Right lobe of liver (tissue), 6 donors: ENCODE measurements around the gene S100P. TPM values are rescaled to one million over a fixed set of nuclear protein-coding genes. Genes with fewer than 3 reads are reported as not detected.
A peak's percentile ranks its signal among the peaks of the same experiment; 100 is the strongest.

ENCODE experiments used
- ATAC-seq, 4 donors: fragments of 200-7000 bp; cut with Tn5 transposase; one replicate each; pipeline ENCODE4 v1.9.1; 2020; ENCODE audit warnings: mild to moderate bottlenecking in 4 of 4, moderate library complexity in 4 of 4
- DNase-seq, 3 donors: peaks; one replicate each; pipeline ENCODE4 v3.0.0-alpha.2; 2020
- H3K27ac ChIP-seq, 3 donors: fragments of 200-600 bp; one replicate each; pipeline ENCODE4 v1.8.0; 2022
- H3K27me3 ChIP-seq, 2 donors: fragments of 200-600 bp; one replicate each; pipeline ENCODE4 v1.8.0; 2022
- H3K36me3 ChIP-seq, 4 donors: fragments of 200-600 bp; sonication (generic) in 1 of 4; one replicate each; pipeline versions ENCODE4 v1.5.1 to v1.8.0; 2017 to 2022; ENCODE audit warnings: control low read depth in 1 of 4
- H3K4me1 ChIP-seq, 4 donors: fragments of 200-600 bp; sonication (generic) in 1 of 4; one replicate each; pipeline versions ENCODE4 v1.5.1 to v1.8.0; 2017 to 2022; ENCODE audit warnings: control low read depth in 1 of 4
- H3K4me3 ChIP-seq, 3 donors: fragments of 200-600 bp; one replicate each; pipeline ENCODE4 v1.8.0; 2022
- H3K9me3 ChIP-seq, 4 donors: fragments of 200-600 bp; sonication (generic) in 1 of 4; one replicate each; pipeline versions ENCODE4 v1.5.1 to v1.8.0; 2017 to 2022; ENCODE audit warnings: control low read depth in 1 of 4
- POLR2A ChIP-seq: fragments of 450-650 bp; IDR thresholded peaks from one replicate; pipeline ENCODE4 v1.6.1; 2017; ENCODE audit warnings: antibody characterized with exemption, mild to moderate bottlenecking
- WGBS: methylation state at CpG from one replicate; pipeline ENCODE4 v1.1.6; 2018; ENCODE audit warnings: low coverage, low lambda C conversion rate; ENCODE audit not compliant: insufficient coverage; ENCODE audit errors: missing lambda C conversion rate; 5-methylcytosine and 5-hydroxymethylcytosine counted together
- intact Hi-C, 2 donors: fragments of 100-400 bp; cut with DNase I; formaldehyde crosslinking; loops; one replicate each; pipeline versions ENCODE4 v1.11.2 to v1.14.1; 2022
- total RNA-seq, 6 experiments: library from RNA; depleted of rRNA in 2 of 6; stranded (reverse); fragments of >200 nt in 2 of 6; fragmentation: NEBNext Ultra II Directional in 3 of 6; extraction: Animal tissue kit (Norgen Biotek cat#: 25700) in 3 of 6; gene quantifications; one replicate each; pipeline versions ENCODE4 v1.1.0 to v1.2.4, GENCODE V29; 2016 to 2023
- TF ChIP-seq, protein P1 (sequence below), 4 donors: fragments of 200-600 bp in 3 of 4; fragments of 450-650 bp in 1 of 4; IDR thresholded peaks; one replicate each; pipeline versions ENCODE4 v1.5.1 to v1.8.0; 2016 to 2022; ENCODE audit warnings: antibody characterized with exemption in 4 of 4, mild to moderate bottlenecking in 2 of 4
- donor health status: DM: no; HTN: yes; CAD: no.
- donor health status: DM: no; HTN: no; CAD: no.
- donor health status: DM: no; HTN: no; CAD: no.
- donor health status: DM: no; HTN: yes; CAD: no.
- donor health status: DM: no; HTN: yes; CAD: no.

S100P gene
- total RNA-seq, 6 experiments from 2014 or later: 0.59 to 6.3 (median 2.7) TPM

DNA sequence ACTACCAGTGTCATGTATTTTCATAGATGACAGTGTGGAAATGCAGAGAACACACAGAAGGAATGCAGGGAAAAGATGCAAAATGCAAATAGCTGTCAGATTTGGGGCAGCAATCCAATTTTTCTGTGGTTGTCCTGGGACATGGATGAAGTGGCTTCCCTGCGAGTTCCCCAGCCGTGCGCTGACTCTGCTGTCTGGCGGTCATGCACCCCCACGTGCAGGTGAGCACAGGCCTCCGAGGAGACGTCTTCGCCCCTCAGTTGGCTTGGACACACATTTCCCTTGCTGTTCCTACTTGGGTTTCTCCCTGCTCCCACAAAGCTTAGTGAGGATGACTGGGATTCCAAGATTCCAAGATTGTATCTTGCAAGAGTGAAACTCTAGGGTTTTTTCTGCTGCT lies 46.7 kb downstream of the S100P start:
- no peaks in the 10 kb centered on the region for H3K27me3 ChIP-seq
- ATAC-seq: no peak
- peaks cover 0 to 8% (median 0%) of the 10 kb centered on the region in 4 donors for H3K4me1 ChIP-seq
- H3K36me3 ChIP-seq: no peaks in the 10 kb centered on the region
- H3K27ac ChIP-seq: no peak overlapping the region
- DNase-seq: no peak
- TF ChIP-seq, protein P1, sequence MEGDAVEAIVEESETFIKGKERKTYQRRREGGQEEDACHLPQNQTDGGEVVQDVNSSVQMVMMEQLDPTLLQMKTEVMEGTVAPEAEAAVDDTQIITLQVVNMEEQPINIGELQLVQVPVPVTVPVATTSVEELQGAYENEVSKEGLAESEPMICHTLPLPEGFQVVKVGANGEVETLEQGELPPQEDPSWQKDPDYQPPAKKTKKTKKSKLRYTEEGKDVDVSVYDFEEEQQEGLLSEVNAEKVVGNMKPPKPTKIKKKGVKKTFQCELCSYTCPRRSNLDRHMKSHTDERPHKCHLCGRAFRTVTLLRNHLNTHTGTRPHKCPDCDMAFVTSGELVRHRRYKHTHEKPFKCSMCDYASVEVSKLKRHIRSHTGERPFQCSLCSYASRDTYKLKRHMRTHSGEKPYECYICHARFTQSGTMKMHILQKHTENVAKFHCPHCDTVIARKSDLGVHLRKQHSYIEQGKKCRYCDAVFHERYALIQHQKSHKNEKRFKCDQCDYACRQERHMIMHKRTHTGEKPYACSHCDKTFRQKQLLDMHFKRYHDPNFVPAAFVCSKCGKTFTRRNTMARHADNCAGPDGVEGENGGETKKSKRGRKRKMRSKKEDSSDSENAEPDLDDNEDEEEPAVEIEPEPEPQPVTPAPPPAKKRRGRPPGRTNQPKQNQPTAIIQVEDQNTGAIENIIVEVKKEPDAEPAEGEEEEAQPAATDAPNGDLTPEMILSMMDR (IDR thresholded peaks at IDR 0.05): no peak
- no peak for TF ChIP-seq POLR2A
- no CpG with 5 or more reads among the region's 8 CpGs for WGBS
- no peaks in the 10 kb centered on the region for H3K9me3 ChIP-seq
- intact Hi-C loops: no loop called here
- no peak overlapping the region for H3K4me3 ChIP-seq

DNA sequence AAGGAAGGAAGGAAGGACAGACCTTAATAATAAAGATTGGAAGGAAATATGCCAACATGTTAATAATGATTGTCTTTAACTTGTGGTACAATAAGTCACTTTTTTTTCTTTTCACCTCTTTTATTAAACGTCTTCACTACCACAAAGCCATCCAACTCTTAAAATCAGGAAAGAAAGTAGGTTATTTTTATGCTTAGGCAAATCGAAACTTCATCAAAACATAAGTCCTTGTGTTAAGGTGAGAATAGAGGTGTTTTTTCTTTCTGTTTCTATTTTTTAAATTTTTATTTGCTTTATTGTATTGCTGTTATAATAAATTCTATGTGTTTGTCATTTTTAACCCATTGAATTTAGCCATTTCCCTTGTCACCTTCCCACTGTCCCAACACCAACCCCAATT lies 48.8 kb downstream of the S100P start:
- H3K4me3 ChIP-seq: no peak overlapping the region
- ATAC-seq (no peak), DNase-seq (no peak)
- intact Hi-C loops: no loop called here
- no peaks in the 10 kb centered on the region for H3K27me3 ChIP-seq
- H3K9me3 ChIP-seq: no peaks in the 10 kb centered on the region
- 58% methylated on average over 2 of the region's 2 CpGs for WGBS
- H3K4me1 ChIP-seq: peaks cover 0 to 11% (median 5%) of the 10 kb centered on the region in 4 donors
- H3K27ac ChIP-seq: no peak overlapping the region
- TF ChIP-seq, protein P1 (IDR thresholded peaks at IDR 0.05): no peak
- no peak for TF ChIP-seq POLR2A
- no peaks in the 10 kb centered on the region for H3K36me3 ChIP-seq

DNA sequence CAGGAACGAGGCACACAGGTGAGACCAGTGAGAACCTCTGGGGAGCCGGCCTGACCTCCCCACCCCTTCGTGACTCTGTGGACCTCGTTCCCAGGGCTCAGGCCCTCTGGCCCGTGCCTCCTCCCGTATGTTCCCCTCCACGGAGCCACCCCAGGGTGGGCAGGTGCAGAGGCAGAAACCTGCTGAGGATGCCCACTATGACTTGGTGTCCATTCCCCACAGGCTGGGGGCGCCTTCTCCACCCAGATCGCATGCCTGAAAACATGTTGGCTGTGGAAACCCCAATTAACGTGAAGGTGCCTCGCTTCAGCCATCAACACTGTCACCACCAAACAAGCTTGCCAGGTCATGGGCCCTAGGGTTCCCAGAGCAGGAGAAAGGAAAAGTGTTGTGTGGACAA lies 49.3 kb downstream of the S100P start:
- Histone ChIP-seq H3K4me1 (peaks cover 0 to 16% (median 7%) of the 10 kb centered on the region in 4 donors), H3K9me3 (no peaks in the 10 kb centered on the region), H3K27me3 (no peaks in the 10 kb centered on the region), H3K4me3 (no peak overlapping the region), H3K27ac (no peak overlapping the region), H3K36me3 (no peaks in the 10 kb centered on the region)
- ATAC-seq (no peak), DNase-seq (peak in 1 of 3 donors; percentile 44)
- WGBS: 50% methylated on average over 1 of the region's 11 CpGs
- intact Hi-C loops: no loop called here
- no peak for TF ChIP-seq POLR2A
- TF ChIP-seq, protein P1 (IDR thresholded peaks at IDR 0.05): no peak

Other genes starting within 250 kb of the S100P start
- gene PPP2R2C, start 221.3 kb upstream of the S100P start, total RNA-seq: under 1 TPM in 2 of 6 experiments, not detected in 4; 0.12 to 0.27 TPM
- gene MAN2B2, start 118.7 kb upstream of the S100P start, total RNA-seq: 10 to 100 TPM; 22.3 to 34.1 (median 27.5) TPM
- gene MRFAP1, start 53.2 kb upstream of the S100P start, total RNA-seq: 100 to 1,000 TPM; 103 to 166 (median 129) TPM
- 10 to 100 TPM; 18.9 to 30.7 (median 28.4) TPM for gene MRFAP1L1, start 16.0 kb downstream of the S100P start, total RNA-seq
- gene BLOC1S4, start 22.3 kb downstream of the S100P start, total RNA-seq: 1 to 10 TPM; 3.0 to 9.9 (median 6.6) TPM
- 10 to 100 TPM; 12.0 to 23.8 (median 16.5) TPM for gene KIAA0232, start 88.8 kb downstream of the S100P start, total RNA-seq
- 10 to 100 TPM; 14.1 to 34.8 (median 30.6) TPM for gene TBC1D14, start 215.9 kb downstream of the S100P start, total RNA-seq